Breast epithelium (tissue), 3 donors: ENCODE data around the gene ATP2B2.

Experiments
- POLR2A ChIP-seq: fragments of 450-650 bp; IDR thresholded peaks from one replicate; pipeline ENCODE4 v1.6.1; 2016; ENCODE audit warnings: antibody characterized with exemption, mild to moderate bottlenecking, moderate library complexity
- POLR2AphosphoS5 ChIP-seq, 3 donors: sonication (generic); formaldehyde crosslinking; IDR thresholded peaks; one replicate each; pipeline ENCODE4 v1.6.1; 2017; ENCODE audit warnings: antibody characterized with exemption in 3 of 3

- no peak for TF ChIP-seq POLR2A
- TF ChIP-seq POLR2AphosphoS5 (IDR thresholded peaks at IDR 0.05) = no peak
Measured at GRCh38 chr3:10493202-10493589, 12.2 kb downstream of the ATP2B2 start.
